ENCODE data around the gene SYCP2. TPM values are rescaled to one million over a fixed set of nuclear protein-coding genes. Genes with fewer than 3 reads are reported as not detected.

SYCP2 gene
- total RNA-seq, 2 donors from 2014 or later: 1.8 to 2.2 TPM

DNA sequence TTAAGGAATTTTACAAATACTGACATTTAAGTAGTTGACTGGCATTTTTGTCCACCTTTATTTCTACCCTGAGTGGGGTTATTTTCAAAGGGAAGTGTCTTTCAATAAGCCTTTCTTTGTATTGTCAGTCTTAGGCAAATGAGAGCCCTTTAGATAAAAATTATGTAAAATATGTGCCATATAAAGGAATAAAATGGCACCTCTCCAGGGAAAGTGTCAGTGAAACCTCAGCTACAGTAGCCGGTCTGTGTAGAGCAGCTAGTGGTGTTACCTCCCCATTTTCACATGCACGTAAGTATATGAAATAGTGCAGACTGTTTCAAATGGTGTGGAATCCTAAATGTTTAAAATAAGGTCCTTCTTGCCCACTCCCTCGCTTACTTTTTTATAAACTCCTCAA lies 11.7 kb upstream of the SYCP2 start:
- ATAC-seq (no peak), DNase-seq (no peak)
- intact Hi-C loops (cut with DNase I): no loop called here

GRCh38 chr20:59944726-59945125 lies 11.3 kb upstream of the SYCP2 start:
- DNase-seq: no peak
- intact Hi-C loops (cut with DNase I): no loop called here
- ATAC-seq: no peak

DNA sequence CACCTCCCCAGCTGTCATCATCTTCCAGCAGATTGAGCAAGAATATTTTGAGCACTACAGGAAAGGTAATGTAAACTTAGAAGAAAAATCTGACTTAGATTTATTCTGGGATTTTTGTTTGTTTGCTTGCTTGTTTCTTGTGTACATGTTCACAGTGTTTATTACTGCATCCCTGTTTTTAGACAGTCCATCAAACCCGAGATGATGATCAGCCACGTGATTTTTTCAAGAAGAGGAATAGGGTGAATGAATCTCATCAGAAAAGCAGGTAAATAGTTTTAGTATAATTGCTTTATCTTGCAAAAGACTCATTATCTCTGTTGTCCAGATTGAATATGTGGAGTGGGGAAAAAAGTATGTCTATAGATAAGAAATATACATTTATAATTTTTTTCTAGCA lies 8.8 kb upstream of the SYCP2 start:
- DNase-seq (no peak), ATAC-seq (no peak)
- intact Hi-C loops (cut with DNase I): no loop called here

- intact Hi-C loops (cut with DNase I): no loop called here
- DNase-seq (no peak), ATAC-seq (no peak)
These were observed 7.5 kb upstream of the SYCP2 start for GRCh38 chr20:59940956-59941294.

- DNase-seq: peak; percentile 98
- peak; percentile 96 to 98 for ATAC-seq
- intact Hi-C loops (cut with DNase I): no loop called here
These were observed 6.9 kb upstream of the SYCP2 start, which contains the start of the genes FAM217B and PPP1R3D for GRCh38 chr20:59940129-59940955. FAM217B (plus strand) TSS chr20:59940389; CDS start chr20:59943944, 3,555 bp downstream. PPP1R3D (minus strand) TSS chr20:59940305; CDS start chr20:59939931, 374 bp downstream.

DNA sequence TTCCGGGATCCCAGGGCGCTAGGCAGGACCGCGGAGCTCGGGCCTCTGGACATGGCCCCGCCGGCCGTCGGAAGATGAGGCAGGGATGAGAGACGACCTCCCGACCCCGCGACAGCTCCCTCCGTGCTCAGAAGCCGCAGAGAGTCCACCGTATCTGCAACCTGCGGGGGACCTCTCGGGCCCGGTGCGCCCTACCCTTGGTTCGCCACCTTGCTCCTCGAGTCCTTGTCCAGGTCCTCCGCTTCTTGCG lies 6.4 kb upstream of the SYCP2 start:
- intact Hi-C loops (cut with DNase I): no loop called here
- ATAC-seq (no peak), DNase-seq (peak; percentile 49)

DNA sequence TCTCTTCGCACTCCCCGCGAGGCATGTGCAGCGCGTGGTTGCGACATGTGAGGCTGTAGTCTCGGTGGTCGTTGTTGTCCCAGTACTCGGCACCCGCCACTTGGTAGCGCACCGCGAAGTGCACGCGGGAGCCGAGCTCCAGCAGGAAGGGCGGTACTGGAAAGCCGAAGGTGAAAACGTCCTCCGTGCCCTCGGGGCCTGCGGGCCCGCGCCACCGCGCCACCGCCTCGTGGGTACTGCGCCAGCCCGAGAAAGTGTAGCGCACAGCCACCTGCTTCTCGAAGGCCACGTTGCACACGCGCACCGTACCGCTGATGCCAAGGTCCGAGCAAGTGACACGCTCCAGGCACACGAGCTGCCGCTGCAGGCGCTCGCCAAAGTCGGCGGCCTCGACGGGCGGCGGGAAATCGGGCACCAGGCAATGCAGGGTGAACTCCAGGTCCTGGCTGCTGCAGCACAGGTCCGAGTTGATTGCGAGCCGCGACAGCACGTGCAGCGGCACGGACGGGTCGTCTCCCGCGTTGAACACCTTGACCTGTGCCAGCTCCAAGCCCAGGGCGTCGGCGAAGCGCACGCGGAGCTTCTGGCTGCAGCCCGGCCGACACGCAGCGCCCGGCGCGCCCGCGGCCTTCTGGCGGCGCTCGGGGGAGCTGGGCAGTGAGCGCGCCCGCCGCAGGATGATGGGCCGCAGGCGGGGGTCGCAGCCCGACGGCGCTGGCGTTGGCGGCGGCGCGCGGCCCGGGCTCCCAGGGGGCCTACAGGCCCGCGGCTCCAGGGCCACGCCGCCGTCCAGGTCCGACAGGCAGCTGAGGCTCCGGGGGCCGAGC lies 5.8 kb upstream of the SYCP2 start:
- peak; percentile 20 to 30 for ATAC-seq
- peak; percentile 32 for DNase-seq
- intact Hi-C loops (cut with DNase I): no loop called here

- DNase-seq (peak; percentile 33), ATAC-seq (no peak)
- intact Hi-C loops (cut with DNase I): no loop called here
These were observed 5.2 kb upstream of the SYCP2 start for GRCh38 chr20:59938696-59939051.

DNA sequence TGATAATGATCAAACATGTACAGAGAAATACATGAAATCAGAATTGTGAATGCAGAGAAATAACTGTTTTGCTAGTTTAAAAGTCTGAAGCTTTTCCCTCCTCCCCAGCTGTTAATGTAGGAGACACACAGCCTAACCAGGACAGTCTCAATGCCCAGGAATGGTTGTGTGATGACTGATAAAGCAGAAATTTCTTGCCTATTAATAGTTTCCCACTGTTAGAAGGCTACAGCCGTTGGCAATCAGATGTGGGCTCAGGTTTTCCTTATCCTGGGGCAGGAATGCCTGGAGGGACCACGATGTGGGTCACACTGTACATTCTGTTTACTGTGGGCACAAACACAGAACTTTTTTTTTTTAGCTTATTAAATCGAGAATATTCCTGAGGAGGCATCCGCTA lies 4.8 kb upstream of the SYCP2 start:
- ATAC-seq: no peak
- intact Hi-C loops (cut with DNase I): no loop called here

GRCh38 chr20:59937150-59937549 lies 3.7 kb upstream of the SYCP2 start:
- no peak for DNase-seq
- intact Hi-C loops (cut with DNase I): no loop called here
- no peak for ATAC-seq

More for the DNA sequence above, 4.8 kb upstream of the SYCP2 start:
- DNase-seq: no peak

GRCh38 chr20:59936409-59936808 lies 3.0 kb upstream of the SYCP2 start:
- intact Hi-C loops (cut with DNase I): no loop called here
- ATAC-seq (no peak), DNase-seq (no peak)

GRCh38 chr20:59935457-59936185 lies 2.2 kb upstream of the SYCP2 start:
- DNase-seq: no peak
- ATAC-seq: no peak
- intact Hi-C loops (cut with DNase I): no loop called here

DNA sequence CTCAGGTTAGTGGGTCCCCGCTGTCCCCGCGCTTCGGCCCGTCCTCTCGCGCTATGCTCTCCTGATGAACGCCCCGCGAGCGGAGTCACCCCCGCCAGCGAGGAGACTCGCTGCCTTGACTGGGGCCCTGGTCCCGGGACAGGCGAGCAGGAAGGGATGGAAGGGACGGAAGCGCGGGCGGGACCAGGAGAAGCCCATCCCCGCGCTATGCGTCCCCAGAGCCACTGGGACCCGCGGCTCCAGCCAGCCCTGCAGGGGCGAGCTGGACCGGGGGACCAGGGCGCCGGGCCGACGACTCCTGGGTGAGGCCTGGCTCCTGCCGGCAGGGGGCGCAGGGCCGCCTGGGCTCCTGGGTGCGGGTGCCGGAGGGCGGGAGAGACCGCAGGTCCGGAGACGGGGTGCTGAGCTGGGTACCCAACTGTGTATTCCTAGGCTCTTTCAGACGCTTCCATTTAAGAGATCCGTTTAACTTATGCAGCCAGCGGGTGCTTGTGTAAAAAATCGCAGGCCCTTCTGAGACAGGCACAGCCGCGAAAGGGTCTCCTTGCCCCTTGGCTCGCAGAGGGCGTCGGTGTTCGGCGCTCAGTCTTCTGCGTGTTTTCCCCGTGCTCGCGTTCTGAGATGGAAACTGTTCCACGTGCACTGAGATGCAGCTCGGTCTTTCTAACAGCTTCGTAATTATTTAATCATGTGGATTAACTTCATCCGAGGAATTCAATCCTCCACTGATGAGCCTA lies 580 bp upstream of the SYCP2 start:
- intact Hi-C loops (cut with DNase I): no loop called here
- peak; percentile 85 for DNase-seq

GRCh38 chr20:59932616-59933295 lies 681 bp downstream of the SYCP2 start:
- DNase-seq (peak; percentile 36), ATAC-seq (no peak)
- intact Hi-C loops (cut with DNase I): no loop called here

More for the DNA sequence above, 580 bp upstream of the SYCP2 start:
- peak; percentile 94 for ATAC-seq

DNA sequence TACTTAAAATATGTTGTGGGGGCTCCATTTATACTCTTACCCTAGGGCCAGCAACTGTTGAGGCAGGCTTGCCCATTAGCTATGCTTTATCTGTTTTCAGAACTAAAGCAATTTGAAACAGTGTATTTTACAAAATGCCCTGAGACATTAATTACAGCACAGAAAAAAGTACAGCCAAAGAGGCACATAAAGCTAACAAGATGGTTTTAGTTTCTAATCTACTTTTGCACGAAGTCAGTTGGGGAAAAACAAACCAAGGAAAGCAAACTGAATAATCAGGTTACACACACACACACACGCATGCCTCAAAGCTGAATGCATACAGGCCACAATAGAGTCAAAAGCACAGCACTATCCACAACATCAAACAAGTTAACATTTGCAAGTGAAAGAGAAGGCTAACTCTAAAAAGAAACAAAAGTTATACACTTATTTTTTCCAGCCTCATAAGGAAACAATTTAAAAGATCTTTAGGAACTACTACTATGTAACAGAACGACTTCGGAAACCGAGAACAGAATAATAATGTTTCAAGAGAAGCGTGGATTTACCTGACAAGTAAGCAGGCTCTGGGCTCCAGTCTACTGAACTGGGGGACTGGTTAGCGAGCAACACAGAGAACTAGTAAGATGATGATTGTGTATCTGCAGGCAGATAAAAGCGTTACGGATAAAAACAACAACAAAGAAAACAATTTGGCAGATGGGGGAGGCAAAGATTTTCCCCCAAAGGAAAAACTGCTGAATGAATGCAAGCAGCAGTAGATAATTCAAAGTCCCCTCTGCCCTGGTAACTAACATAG lies 1.7 kb downstream of the SYCP2 start:
- DNase-seq (no peak), ATAC-seq (no peak)
- intact Hi-C loops (cut with DNase I): no loop called here

GRCh38 chr20:59925899-59926298 lies 7.5 kb downstream of the SYCP2 start:
- intact Hi-C loops (cut with DNase I): no loop called here
- ATAC-seq: no peak
- DNase-seq: no peak

DNA sequence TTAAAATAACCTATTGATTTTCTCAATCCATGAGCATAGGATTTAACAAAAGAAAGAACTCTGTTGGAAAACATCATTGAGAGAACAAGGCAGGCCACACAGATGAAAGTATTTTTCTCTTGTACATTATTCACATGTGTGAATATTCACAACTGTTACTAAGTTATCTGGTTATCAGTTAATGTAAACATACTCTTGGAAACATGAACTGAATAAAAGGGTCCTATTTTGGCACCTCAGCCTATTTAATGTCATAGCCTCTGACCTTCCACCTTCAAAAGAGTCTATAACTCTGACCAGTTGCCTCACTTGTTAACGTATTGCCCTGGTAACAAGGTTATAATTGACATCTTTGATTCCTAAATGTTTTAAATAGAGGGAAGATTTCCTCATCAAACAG lies 8.1 kb downstream of the SYCP2 start:
- no peak for DNase-seq
- intact Hi-C loops (cut with DNase I): no loop called here
- no peak for ATAC-seq

DNA sequence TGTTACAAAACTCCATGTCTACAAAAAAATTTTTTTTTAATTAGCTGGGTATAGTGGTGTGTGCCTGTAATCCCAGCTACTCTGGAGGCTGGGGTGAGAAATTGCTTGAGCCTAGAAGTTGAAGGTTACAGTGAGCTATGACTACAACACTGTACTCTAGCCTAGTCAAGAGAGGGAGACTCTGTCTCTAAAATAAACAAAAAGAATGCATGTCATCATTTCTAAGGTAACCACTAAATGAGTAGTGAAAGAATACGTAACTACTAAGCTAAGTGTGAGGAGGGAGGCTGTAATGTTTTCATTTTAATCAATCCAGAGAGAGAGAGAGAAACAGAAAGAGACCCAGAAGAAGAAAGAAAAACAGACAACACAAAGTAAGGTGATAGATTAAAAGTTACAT lies 9.9 kb downstream of the SYCP2 start:
- DNase-seq (no peak), ATAC-seq (no peak)
- intact Hi-C loops (cut with DNase I): no loop called here

Measured in left cardiac atrium (tissue), 4 donors.